Duodenal mucosa (tissue), 2 donors: ENCODE results near the gene IGFBP6.

Experiments used
- H3K27ac ChIP-seq: one replicate; pipeline ENCODE4 v1.7.0; 2013; ENCODE audit warnings: low read depth, low read length
- H3K27me3 ChIP-seq, 2 donors: one replicate each; pipeline ENCODE4 v1.7.0; 2013; ENCODE audit warnings: low read length in 2 of 2, control low read depth in 1 of 2; ENCODE audit not compliant: insufficient read depth in 2 of 2, control insufficient read depth in 1 of 2
- H3K36me3 ChIP-seq, 2 donors: one replicate each; pipeline ENCODE4 v1.7.0; 2013; ENCODE audit warnings: low read length in 2 of 2, control low read depth in 1 of 2; ENCODE audit not compliant: insufficient read depth in 2 of 2, control insufficient read depth in 1 of 2
- H3K4me1 ChIP-seq, 2 donors: one replicate each; pipeline ENCODE4 v1.7.0; 2013; ENCODE audit warnings: low read length in 2 of 2, control low read depth in 1 of 2; ENCODE audit not compliant: insufficient read depth in 2 of 2, control insufficient read depth in 1 of 2
- H3K4me3 ChIP-seq, 2 donors: one replicate each; pipeline ENCODE4 v1.7.0; 2013; ENCODE audit warnings: low read length in 2 of 2, low read depth in 1 of 2
- H3K9ac ChIP-seq, 2 donors: one replicate each; pipeline ENCODE4 v1.7.0; 2013; ENCODE audit warnings: low read length in 2 of 2, low read depth in 1 of 2
- H3K9me3 ChIP-seq, 2 donors: one replicate each; pipeline ENCODE4 v1.7.0; 2013; ENCODE audit warnings: low read length in 2 of 2, control low read depth in 1 of 2; ENCODE audit not compliant: control insufficient read depth in 1 of 2

The IGFBP6 gene

GRCh38 chr12:53097564-53098353, at the start of gene IGFBP6:
Gene IGFBP6, plus strand, starts transcription at chr12:53097667. Its CDS starts 51 bp downstream, at chr12:53097718.
- no peaks in the 10 kb centered on the region for H3K36me3 ChIP-seq
- H3K4me3 ChIP-seq, result peak within 1 kb of the TSS; percentile 65 to 73
- H3K9ac ChIP-seq, result peak within 1 kb of the TSS; percentile 60 to 65
- peak within 1 kb of the TSS; percentile 70 for H3K27ac ChIP-seq
- peaks cover 34 to 37% of the 10 kb centered on the region in 2 donors for H3K4me1 ChIP-seq
- peaks cover 0 to 7% of the 10 kb centered on the region in 2 donors for H3K27me3 ChIP-seq
- no peaks in the 10 kb centered on the region for H3K9me3 ChIP-seq

GRCh38 chr12:53048033-53048779, 49.3 kb upstream of the IGFBP6 start:
- peak overlapping the region; percentile 75 to 80 for H3K9ac ChIP-seq
- H3K4me3 ChIP-seq, result peak overlapping the region; percentile 64 to 65
- H3K36me3 ChIP-seq, result no peaks in the 10 kb centered on the region
- peak overlapping the region; percentile 94 for H3K27ac ChIP-seq
- no peaks in the 10 kb centered on the region for H3K27me3 ChIP-seq
- H3K9me3 ChIP-seq, result no peaks in the 10 kb centered on the region
- peaks cover 69 to 73% of the 10 kb centered on the region in 2 donors for H3K4me1 ChIP-seq

GRCh38 chr12:53048780-53049401, 48.6 kb upstream of the IGFBP6 start:
- Histone ChIP-seq H3K27me3 (no peaks in the 10 kb centered on the region), H3K9ac (peak overlapping the region; percentile 75 to 80), H3K9me3 (no peaks in the 10 kb centered on the region), H3K36me3 (no peaks in the 10 kb centered on the region), H3K27ac (peak overlapping the region; percentile 94), H3K4me1 (peaks cover 76 to 78% of the 10 kb centered on the region in 2 donors), H3K4me3 (peak overlapping the region; percentile 64 to 65)

- Histone ChIP-seq H3K27me3 (no peaks in the 10 kb centered on the region), H3K36me3 (no peaks in the 10 kb centered on the region), H3K27ac (peak within 1 kb of the TSS; percentile 94), H3K9me3 (no peaks in the 10 kb centered on the region), H3K4me3 (peak within 1 kb of the TSS; percentile 64 to 65), H3K4me1 (peaks cover 72 to 77% of the 10 kb centered on the region in 2 donors), H3K9ac (peak within 1 kb of the TSS; percentile 75 to 80)
Measured at GRCh38 chr12:53049571-53050318, 47.7 kb upstream of the IGFBP6 start, which contains the start of gene TNS2. Gene TNS2, plus strand, starts transcription at chr12:53050065. Its CDS starts 121 bp downstream, at chr12:53050186.

GRCh38 chr12:53050426-53051057, 46.9 kb upstream of the IGFBP6 start:
- H3K27ac ChIP-seq, result peak overlapping the region; percentile 94
- no peaks in the 10 kb centered on the region for H3K36me3 ChIP-seq
- H3K9me3 ChIP-seq, result no peaks in the 10 kb centered on the region
- H3K27me3 ChIP-seq, result no peaks in the 10 kb centered on the region
- H3K4me1 ChIP-seq, result peaks cover 66 to 76% of the 10 kb centered on the region in 2 donors
- H3K4me3 ChIP-seq, result peak overlapping the region; percentile 64 to 65
- peak overlapping the region; percentile 75 to 80 for H3K9ac ChIP-seq

- H3K36me3 ChIP-seq, result no peaks in the 10 kb centered on the region
- H3K27me3 ChIP-seq, result no peaks in the 10 kb centered on the region
- H3K9ac ChIP-seq, result peak overlapping the region; percentile 75 to 80
- peaks cover 59 to 68% of the 10 kb centered on the region in 2 donors for H3K4me1 ChIP-seq
- H3K9me3 ChIP-seq, result no peaks in the 10 kb centered on the region
- peak overlapping the region; percentile 64 to 65 for H3K4me3 ChIP-seq
- peak overlapping the region; percentile 94 for H3K27ac ChIP-seq
Measured at GRCh38 chr12:53051058-53051880, 46.2 kb upstream of the IGFBP6 start.

GRCh38 chr12:53051881-53052412, 45.5 kb upstream of the IGFBP6 start:
- Histone ChIP-seq H3K9me3 (no peaks in the 10 kb centered on the region), H3K4me1 (peaks cover 58 to 66% of the 10 kb centered on the region in 2 donors), H3K9ac (peak overlapping the region; percentile 22 to 75), H3K36me3 (no peaks in the 10 kb centered on the region), H3K27me3 (no peaks in the 10 kb centered on the region), H3K27ac (peak overlapping the region; percentile 94), H3K4me3 (peak overlapping the region; percentile 44 to 65)

GRCh38 chr12:53052419-53053217, 44.8 kb upstream of the IGFBP6 start:
- Histone ChIP-seq H3K4me1 (peaks cover 58 to 65% of the 10 kb centered on the region in 2 donors), H3K27ac (peak overlapping the region; percentile 87), H3K4me3 (peak overlapping the region; percentile 34 to 65), H3K27me3 (no peaks in the 10 kb centered on the region), H3K9ac (peak overlapping the region; percentile 22 to 75), H3K36me3 (peaks cover 0 to 3% of the 10 kb centered on the region in 2 donors), H3K9me3 (no peaks in the 10 kb centered on the region)
